MV-4-11 (cell line): ENCODE results near the gene SSTR3.
"Not testable (repeated sequence)": the region's sequence is repeated elsewhere in the genome, so short reads cannot be mapped to it uniquely, and the experiment has no call there.

Source experiments
- DNase-seq: peaks from one replicate; lab custom pipeline; 2025; lab: John Stamatoyannopoulos, UW

Gene SSTR3

GRCh38 chr22:37242395-37242918 lies 30.2 kb upstream of the SSTR3 start:
- DNase-seq = peak; percentile 95

GRCh38 chr22:37241351-37242142 lies 29.3 kb upstream of the SSTR3 start:
- DNase-seq = no peak

- no peak for DNase-seq
Measured at GRCh38 chr22:37240941-37241320, 28.7 kb upstream of the SSTR3 start.

- DNase-seq = no peak
Measured at GRCh38 chr22:37240240-37240940, 28.1 kb upstream of the SSTR3 start.

- DNase-seq = no peak
Measured at GRCh38 chr22:37239336-37240239, 27.3 kb upstream of the SSTR3 start.

- DNase-seq = no peak
Measured at GRCh38 chr22:37237371-37238268, 25.3 kb upstream of the SSTR3 start.

- no peak for DNase-seq
Measured at GRCh38 chr22:37235897-37236607, 23.8 kb upstream of the SSTR3 start.

- DNase-seq = no peak
Measured at GRCh38 chr22:37234736-37235711, 22.7 kb upstream of the SSTR3 start.

- no peak for DNase-seq
Measured at GRCh38 chr22:37233751-37234631, 21.7 kb upstream of the SSTR3 start.

GRCh38 chr22:37233371-37233750 lies 21.1 kb upstream of the SSTR3 start:
- DNase-seq = not testable (repeated sequence)

- DNase-seq = no peak
Measured at GRCh38 chr22:37232140-37232998, 20.1 kb upstream of the SSTR3 start.

- no peak for DNase-seq
Measured at GRCh38 chr22:37231406-37232139, 19.3 kb upstream of the SSTR3 start.

GRCh38 chr22:37230673-37231405 lies 18.6 kb upstream of the SSTR3 start:
- no peak for DNase-seq

- DNase-seq = peak; percentile 84
Measured at GRCh38 chr22:37229805-37230672, 17.8 kb upstream of the SSTR3 start.
